NCI-H460 (cell line): ENCODE measurements around the gene PGD. TPM values are rescaled to one million over a fixed set of nuclear protein-coding genes. Genes with fewer than 3 reads are reported as not detected.
"Not testable (repeated sequence)": the region's sequence is repeated elsewhere in the genome, so short reads cannot be mapped to it uniquely, and the experiment has no call there.

ENCODE experiments used
- DNase-seq: peaks from one replicate; pipeline ENCODE4 v3.0.0-alpha.2; 2016; ENCODE audit warnings: low read depth; ENCODE audit errors: extremely low read depth
- total RNA-seq: library from RNA; depleted of rRNA; stranded (reverse); fragments of >200 nt; shearing (Covaris generic); gene quantifications from 2 replicates; pipeline ENCODE4 v1.2.3, GENCODE V29; 2014

PGD gene
- total RNA-seq, 1 experiment from 2014 or later = 614 TPM

DNA sequence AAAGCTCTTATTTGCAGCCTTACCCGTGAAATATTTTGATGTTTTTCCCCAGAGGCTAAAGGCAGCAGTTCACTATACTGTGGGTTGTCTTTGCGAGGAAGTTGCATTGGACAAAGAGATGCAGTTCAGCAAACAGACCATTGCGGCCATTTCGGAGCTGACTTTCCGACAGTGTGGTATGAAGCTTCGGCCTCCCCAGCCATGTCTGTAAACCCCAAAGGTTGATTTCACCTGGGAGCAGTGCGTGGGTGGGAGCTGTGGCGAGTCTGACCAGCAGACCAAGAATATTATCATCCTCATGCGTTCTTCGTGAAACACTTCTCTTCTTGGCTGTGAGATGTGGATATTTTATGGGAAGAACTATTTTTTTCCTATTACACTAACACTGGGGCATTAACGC, 34.9 kb downstream of the PGD start:
- DNase-seq = no peak

DNA sequence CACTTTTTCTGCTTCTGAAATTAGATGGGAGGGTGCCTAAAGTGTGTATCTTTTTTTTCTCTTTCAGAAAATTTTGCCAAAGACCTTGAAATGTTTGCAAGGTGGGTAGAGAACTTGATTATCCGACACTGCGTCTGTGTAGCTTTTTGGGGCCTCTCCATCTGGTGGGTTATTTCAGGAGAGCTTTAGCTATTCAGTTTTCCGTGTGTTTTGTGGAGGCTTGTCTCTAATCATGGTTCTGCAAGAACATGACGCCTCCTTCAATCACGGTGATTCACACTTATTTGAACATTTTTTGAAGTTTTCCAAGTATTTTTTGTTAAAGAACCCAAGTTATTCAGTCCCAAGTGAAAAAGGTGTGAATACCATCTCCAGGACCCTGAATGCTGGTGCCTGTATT, 35.7 kb downstream of the PGD start:
- no peak for DNase-seq

DNA sequence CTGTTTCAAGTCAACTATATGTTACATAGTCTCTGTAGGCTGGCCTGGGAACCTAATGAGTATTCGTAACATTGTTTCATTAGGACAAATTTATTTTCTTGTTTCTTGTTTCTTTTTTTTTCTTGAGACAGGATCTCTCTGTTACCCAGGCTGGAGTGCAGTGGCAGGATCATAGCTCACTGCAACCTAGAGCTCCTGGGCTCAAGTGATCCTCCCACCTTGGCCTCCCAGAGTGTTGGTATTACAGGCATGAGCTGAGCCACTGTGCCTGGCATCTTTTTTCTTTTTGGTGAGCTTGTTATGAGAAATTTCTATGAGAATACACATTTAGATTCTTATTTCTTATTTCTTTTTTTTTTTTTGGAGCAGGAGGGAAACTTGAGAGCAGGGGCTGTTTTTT, 38.2 kb downstream of the PGD start:
- DNase-seq = no peak

DNA sequence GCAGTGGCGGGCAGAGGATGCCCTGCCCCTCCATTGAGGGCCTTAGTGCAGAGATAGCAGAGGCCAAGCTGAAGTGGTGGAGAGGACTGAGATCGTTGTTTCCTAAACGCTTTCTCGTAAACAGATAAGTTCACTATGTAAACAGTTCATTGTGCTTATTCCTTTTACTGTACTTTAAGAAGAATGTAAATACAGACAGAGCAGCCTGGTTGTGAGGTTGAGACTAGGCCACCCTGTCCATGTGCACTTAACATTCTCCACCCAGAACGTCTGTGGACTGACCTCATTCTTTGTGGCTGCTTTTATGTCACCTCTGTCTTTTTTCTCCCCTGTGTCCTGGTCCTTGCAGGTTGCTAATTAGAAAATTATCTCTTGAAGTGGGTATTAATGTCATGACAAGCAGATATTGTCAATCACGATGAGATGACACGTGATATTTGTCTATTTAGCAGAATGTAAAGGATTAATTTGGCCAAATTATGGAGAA, 39.9 kb downstream of the PGD start:
- DNase-seq = no peak

DNA sequence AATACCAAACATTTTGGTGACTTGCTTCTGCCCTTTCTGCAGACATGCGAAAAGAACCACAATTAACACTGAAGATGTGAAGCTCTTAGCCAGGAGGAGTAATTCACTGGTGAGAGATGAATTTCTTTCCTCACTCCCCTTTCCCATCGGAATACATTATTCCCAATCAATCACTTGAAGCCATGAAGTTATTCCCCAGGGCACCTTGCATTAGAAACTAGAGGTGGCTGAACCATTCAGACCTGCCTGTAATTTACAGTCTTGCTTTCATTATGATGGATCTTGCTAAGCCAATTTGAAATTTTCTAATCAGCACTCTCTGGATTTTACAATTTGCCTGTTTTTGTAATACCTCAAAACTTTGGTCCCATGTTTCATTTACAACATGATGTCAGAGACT, 41.4 kb downstream of the PGD start:
- no peak for DNase-seq

DNA sequence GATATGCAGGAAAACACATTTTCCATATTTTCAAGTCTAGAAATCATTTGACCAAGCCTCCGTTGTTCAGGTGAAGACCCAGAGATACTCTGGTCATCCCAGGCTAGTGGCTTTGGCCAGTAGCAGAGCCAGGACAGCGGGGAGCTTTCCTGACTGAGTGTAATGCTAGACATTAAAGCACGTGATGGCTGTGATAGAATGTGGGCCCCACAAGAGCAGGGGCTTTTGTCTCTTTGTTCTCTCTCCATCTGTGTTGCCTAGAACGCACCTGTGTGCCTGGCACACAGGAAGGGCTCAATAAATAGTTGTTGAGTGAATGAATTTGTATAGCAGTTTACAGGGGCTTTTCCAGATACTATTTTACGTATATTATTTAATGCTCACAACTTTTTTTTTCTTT, 41.9 kb downstream of the PGD start:
- no peak for DNase-seq

DNA sequence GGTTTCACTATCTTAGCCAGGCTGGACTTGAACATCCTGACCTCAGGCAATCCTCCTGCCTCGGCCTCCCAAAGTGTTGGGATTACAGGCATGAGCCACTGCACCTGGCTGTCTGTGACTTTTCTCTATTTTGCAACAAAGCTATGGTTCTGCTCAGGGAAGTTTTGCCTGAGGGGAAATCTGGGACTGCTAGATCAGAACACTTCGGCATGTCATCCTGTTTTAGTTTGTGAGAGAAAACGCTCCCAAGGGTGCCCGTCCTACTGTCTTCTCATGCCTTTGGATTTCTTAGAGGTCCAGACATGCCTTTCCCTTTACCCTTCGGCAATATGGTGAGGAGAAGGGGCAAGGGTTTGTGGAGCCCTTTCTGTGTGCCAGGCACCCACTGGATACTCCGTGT, 45.4 kb downstream of the PGD start:
- DNase-seq = no peak

DNA sequence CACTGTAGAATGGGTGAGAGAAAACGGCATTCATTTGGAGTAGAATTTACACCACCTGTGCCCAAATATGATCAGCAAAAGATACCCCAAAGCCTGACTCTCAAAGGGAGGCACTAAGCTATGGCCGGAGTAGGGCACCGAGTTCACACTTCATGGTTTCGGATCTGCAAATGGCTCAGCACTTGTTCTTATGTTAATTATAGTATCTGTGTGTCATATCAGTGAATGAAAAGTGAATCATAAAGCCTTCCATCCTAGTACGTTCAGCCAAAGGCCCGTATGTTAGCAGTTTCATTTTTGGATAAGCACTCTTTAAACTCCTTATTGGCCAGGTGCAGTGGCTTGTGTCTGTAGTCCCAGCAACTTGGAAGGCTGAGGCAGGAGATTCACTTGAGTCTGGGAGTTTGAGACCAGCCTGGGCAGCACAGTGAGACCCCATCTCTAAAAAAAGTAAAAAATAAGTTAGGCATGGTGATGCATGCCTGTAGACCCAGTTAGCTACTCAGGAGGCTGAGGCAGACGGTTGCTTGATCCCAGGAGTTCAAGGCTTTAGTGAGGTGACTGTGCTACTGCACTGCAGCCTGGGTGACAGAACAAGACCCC, 46.0 kb downstream of the PGD start:
- no peak for DNase-seq

DNA sequence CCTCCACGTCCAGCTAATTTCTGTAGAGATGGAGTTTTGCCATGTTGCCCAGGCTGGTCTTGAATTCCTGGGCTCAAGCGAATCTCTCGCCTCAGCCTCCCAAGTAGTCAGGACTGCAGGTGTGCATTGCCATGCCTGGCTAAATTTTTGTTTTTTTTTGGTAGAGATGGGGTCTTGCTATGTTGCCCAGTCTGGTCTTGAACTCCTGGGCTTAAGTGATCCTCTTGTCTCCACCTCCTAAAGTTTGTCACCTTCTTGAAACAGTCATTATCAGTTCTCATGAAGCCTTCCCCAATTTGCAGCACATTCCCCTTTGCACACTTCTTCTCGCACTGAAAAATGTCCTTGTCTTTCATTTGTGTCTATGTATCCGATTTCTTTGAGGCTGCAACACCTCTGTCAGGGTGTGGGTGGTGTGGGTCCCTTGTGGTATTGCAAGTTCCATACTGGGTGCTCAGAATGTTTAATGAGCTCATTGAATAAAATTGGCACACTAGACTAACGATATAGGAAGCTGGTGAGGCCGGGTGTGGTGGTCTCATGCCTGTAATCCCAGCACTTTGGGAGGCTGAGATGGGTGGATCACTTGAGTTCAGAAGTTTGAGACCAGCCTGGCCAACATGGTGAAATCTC, 48.0 kb downstream of the PGD start:
- no peak for DNase-seq

DNA sequence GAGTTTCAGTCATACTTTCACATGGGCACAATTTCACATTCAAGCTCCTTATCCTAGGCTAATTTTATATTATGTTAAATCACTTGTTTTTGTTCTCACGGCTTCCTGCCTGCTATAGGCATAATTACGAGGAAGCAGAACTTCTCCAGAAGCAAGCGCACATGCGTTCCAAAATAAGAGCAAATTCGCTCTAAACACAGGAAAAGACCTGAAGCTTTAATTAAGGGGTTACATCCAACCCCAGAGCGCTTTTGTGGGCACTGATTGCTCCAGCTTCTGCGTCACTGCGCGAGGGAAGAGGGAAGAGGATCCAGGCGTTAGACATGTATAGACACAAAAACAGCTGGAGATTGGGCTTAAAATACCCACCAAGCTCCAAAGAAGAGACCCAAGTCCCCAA, 50.9 kb downstream of the PGD start, which contains the start of gene CORT:
Gene CORT, plus strand, starts transcription at position 281 of the 400 bp plus-strand sequence. CDS start 193 bp downstream, outside the sequence.
- DNase-seq = no peak

DNA sequence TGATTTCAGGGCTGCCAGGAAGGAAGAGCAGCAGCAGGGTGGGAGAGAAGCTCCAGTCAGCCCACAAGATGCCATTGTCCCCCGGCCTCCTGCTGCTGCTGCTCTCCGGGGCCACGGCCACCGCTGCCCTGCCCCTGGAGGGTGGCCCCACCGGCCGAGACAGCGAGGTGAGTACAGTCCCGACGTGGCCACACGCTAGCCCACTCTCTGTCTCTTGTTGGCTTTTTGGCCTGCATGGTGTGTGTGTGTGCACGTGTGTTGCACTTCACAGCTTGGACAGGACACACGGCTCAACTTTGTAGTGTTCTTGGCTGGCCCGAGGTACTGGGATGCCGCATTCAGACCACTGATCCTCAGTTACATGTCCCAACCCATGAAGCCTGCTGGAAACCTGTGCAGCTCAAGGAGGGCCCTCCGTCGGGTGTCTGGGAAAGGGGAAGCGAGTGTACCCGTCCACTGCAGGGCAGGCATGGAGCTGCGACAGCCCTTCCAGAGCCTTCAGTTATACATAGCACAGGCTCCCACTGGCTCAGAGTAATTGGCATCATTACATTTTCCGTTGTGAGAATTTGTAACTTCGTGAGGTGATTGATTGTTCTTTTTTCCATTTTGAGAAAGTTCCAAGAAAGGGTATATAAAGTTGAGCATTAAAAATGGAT, 51.4 kb downstream of the PGD start:
- no peak for DNase-seq

DNA sequence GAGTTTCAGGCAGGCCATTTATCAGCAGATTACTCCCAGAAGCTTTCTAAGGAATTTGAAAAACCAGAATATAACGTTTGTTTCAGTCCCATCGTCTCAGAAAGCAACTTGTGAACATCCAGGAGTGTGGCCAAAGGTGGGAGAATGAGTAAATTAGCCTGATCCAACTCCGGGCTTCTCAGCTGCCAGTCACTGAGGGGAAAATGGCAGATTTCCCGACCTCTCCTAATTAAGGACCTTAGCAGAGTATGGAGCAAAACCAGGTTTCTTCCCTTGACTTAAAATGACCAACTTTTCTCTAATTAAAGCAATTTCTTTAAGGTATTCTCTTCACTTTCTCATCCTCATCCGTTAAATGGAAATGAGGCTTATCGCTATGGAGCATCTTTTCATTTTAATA, 52.0 kb downstream of the PGD start:
- DNase-seq = no peak

DNA sequence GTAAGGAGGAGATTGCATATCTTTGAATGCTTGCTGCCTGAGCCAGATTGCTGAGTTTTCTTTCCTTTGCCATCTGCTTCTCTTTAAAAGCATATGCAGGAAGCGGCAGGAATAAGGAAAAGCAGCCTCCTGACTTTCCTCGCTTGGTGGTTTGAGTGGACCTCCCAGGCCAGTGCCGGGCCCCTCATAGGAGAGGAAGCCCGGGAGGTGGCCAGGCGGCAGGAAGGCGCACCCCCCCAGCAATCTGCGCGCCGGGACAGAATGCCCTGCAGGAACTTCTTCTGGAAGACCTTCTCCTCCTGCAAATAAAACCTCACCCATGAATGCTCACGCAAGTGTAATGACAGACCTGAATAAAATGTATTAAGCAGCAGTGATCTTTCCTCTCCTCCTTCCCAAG, 52.4 kb downstream of the PGD start:
- DNase-seq = no peak

DNA sequence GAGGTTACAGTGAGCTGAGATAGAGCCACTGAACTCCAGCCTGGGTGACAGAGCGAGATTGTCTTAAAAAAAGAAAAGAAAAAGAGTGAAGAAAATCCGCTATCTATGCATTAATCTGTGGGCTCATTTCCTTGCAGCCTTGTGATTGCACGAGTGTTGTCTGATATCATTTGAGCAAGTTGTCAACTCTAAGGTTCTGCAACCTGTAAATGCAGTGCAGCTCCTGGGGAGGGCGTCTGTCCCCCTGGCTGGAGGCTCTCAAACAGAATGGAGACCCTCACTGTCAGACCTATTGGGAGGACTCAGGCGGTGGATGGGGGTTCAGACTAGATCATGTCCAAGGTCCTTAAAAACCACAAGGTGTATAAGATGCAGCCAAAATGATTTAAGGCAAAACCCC, 57.2 kb downstream of the PGD start:
- DNase-seq = no peak

DNA sequence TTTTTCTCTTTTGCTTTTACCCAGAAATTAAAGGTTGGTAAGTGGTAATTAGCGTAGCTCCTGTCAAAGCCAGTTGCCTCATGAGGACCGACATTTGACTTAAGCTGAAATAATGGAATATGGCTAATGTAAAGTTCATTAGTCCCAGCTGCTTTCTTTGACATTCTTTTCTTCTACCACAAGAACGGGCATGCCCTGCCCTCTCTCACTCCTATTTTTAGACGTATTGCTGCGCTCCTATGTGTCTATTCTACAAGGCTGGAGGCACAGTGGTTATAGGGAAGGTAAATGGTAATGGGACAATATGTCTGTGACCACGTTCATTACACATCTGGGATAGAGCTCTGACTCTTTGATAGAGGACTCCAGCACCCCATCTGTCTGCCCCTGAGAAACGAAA, 57.8 kb downstream of the PGD start:
- no peak for DNase-seq

DNA sequence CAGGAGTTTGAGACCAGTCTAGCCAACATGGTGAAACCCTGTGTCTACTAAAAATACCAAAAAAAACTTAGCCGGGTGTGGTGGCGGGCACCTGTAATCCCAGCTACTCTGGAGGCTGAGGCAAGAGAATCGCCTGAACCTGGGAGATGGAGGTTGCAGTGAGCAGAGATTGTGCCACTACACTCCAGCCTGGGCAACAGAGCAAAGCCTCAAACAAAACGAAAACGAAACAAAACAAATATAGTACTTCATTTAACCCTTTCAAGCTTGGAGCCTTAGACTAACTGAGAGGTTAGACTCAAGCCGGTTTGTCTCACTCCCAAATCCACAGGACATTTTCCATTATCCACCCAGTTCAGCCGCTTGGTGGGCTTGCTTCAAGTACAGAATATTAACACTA, 58.6 kb downstream of the PGD start:
- not testable (repeated sequence) for DNase-seq

DNA sequence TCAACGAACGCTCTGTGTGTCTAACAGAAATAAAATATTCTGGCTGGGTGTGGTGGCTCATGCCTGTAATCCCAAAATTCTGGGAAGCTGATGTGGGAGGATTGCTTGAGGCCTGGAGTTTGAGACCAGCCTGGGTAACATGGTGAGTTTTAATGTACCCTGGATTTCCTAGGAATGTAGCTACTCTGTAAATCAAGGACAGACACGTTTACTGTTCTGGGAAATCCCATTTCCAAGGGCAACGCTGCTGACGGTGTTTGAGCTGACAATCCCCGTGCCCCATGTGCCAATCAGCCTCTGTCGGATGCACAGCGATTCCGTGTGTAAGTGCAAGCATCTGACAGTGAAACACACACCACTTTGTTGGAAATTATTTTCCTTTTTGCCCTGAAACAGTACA, 59.0 kb downstream of the PGD start:
- DNase-seq = no peak

DNA sequence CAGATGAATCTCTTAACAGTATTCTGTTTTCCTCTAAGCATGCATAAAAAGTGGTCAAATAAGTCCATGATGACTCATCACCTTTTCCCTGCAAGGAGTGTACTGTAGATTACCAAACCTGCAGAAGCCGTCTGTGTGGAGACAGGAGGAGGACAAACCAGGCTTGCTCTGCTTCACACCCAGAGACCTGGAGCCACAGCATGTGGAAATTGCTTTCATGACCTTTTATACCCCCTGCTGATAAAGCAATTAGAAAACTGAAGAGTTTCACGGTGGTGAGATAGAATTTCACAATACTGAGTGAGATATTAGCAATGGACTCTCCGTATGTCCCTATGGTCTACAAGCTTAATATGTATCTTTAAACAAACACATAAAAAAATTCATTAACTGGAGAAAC, 60.3 kb downstream of the PGD start:
- no peak for DNase-seq

DNA sequence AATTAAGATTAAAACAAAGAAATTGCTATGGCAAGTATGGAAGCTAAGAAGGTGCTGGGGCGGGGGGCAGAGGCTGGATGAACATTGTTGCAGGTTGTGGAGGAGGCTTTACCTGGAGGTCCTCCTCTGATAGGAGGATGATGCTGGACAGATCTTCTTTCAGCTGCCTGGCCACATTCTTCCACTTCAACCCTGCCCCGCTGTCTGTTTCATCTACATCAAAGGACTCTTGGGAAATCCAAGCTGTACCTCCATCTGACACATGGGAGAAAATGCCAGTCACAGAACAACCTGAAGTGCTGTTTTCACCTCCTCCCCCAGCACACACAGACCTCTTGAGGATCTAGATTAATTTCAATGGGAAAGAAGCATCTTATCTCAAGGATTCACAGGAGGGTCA, 68.2 kb downstream of the PGD start:
- no peak for DNase-seq

DNA sequence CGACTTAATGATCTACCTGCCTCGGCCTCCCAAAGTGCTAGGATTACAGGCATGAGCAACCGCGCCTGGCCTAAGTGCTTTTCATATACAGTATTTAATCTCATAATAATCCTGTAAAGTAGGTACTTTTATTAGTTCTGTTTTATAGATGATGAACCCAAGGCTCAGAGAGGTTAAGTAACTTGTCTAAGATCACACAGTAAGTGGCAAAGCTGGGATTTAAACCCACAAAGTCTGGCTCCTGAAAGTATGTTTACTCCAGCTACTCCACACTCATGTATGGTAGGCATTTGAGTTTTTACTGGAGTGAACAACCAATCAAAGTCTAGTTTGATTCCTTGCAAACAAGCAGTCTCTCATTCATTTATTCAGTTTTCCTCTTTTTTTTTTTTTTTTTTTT, 71.2 kb downstream of the PGD start:
- no peak for DNase-seq
